ENCODE measurements around the gene SAMD4B.

Gene SAMD4B

GRCh38 chr19:39422020-39422419, 79.8 kb downstream of the SAMD4B start:
- no peak for DNase-seq (ENCODE audit: extremely low read depth, low read depth)
- TF ChIP-seq, protein P1, sequence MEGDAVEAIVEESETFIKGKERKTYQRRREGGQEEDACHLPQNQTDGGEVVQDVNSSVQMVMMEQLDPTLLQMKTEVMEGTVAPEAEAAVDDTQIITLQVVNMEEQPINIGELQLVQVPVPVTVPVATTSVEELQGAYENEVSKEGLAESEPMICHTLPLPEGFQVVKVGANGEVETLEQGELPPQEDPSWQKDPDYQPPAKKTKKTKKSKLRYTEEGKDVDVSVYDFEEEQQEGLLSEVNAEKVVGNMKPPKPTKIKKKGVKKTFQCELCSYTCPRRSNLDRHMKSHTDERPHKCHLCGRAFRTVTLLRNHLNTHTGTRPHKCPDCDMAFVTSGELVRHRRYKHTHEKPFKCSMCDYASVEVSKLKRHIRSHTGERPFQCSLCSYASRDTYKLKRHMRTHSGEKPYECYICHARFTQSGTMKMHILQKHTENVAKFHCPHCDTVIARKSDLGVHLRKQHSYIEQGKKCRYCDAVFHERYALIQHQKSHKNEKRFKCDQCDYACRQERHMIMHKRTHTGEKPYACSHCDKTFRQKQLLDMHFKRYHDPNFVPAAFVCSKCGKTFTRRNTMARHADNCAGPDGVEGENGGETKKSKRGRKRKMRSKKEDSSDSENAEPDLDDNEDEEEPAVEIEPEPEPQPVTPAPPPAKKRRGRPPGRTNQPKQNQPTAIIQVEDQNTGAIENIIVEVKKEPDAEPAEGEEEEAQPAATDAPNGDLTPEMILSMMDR (IDR thresholded peaks at IDR 0.05; ENCODE audit: low read depth, low read length) = no peak

- no peak for DNase-seq (ENCODE audit: extremely low read depth, low read depth)
- TF ChIP-seq, protein P1 (IDR thresholded peaks at IDR 0.05; ENCODE audit: low read depth, low read length) = no peak
Measured at GRCh38 chr19:39423258-39424086, 81.3 kb downstream of the SAMD4B start.

- TF ChIP-seq, protein P1 (IDR thresholded peaks at IDR 0.05; ENCODE audit: low read depth, low read length) = no peak
- no peak for DNase-seq (ENCODE audit: extremely low read depth, low read depth)
Measured at GRCh38 chr19:39424934-39425333, 82.7 kb downstream of the SAMD4B start.

DNA sequence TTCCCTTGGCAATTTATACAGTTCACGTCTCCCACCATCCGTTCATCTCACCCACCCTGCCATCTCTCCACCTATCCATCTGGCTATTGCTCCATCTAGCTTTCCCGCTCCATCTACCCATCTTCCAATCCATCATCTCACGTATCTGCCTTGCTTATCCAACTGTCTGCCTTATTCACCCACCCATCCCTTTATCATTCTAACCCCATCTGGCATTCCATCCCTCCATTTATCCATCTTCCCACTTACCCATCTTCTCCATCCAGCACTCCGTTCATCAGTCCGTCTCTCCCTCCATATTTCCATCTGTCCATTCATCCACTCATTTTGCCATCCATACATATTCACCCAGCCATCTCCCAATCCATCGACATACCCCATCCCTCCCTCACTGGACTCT, 83.5 kb downstream of the SAMD4B start:
- TF ChIP-seq, protein P1 (IDR thresholded peaks at IDR 0.05; ENCODE audit: low read depth, low read length) = no peak
- DNase-seq (ENCODE audit: extremely low read depth, low read depth) = no peak

DNA sequence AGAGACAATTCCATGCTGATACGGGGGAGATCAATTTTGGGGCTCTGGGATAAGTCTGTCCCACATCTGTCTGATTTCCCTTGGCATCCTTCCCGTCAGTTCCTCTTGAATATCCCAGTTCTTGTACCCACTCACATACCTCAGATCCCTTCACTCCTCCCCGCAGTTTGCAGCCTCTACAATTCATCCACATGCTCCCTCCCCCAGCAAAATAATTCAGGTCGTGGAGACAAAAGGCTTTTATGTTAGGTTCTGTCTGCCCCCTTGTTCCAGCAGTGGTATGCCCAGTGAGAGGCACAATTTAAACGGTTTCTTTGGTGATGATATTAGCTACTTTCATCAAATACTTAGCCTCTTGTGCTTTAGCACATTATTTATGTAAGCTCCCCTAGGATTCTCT, 83.9 kb downstream of the SAMD4B start:
- DNase-seq (ENCODE audit: extremely low read depth, low read depth) = no peak
- TF ChIP-seq, protein P1 (IDR thresholded peaks at IDR 0.05; ENCODE audit: low read depth, low read length) = no peak

GRCh38 chr19:39427707-39428106, 85.5 kb downstream of the SAMD4B start:
- DNase-seq (ENCODE audit: extremely low read depth, low read depth) = no peak

More at GRCh38 chr19:39427707-39428106, 85.5 kb downstream of the SAMD4B start:
- TF ChIP-seq, protein P1 (IDR thresholded peaks at IDR 0.05; ENCODE audit: low read depth, low read length) = no peak
